MCF 10A (cell line): ENCODE results near the gene RNF220. TPM values are rescaled to one million over a fixed set of nuclear protein-coding genes. Genes with fewer than 3 reads are reported as not detected.

Source experiments
- BruUV-seq: library from RNA; stranded (reverse); fragments of 400-500 nt; replicated peaks from 2 replicates; lab custom pipeline; 2021; lab: Mats Ljungman, UMichigan
- CTCF ChIA-PET: fragments of 300-600 bp; sonication (Branson Sonifier 250); formaldehyde crosslinking; extraction: SDS; loops from one replicate; lab custom pipeline; 2021; ENCODE audit warnings: antibody characterized with exemption, inconsistent platforms; lab: Yijun Ruan, JAX
- POLR2A ChIA-PET: fragments of 300-600, 350-650 bp; sonication (Branson Sonifier 250); formaldehyde crosslinking; extraction: SDS; loops from one replicate; lab custom pipeline; 2020; ENCODE audit warnings: antibody characterized with exemption, inconsistent platforms; lab: Yijun Ruan, JAX
- DNase-seq: peaks from one replicate; pipeline ENCODE4 v3.0.0-alpha.2; 2018; ENCODE audit not compliant: unreplicated experiment
- H3K27ac Mint-ChIP-seq: one replicate; pipeline ENCODE4 v1.8.0; 2022; ENCODE audit warnings: mild to moderate bottlenecking, low read depth, mixed read lengths; ENCODE audit not compliant: unreplicated experiment
- H3K27me3 Mint-ChIP-seq: one replicate; pipeline ENCODE4 v1.8.0; 2022; ENCODE audit warnings: mixed read lengths; ENCODE audit not compliant: insufficient read depth, unreplicated experiment
- H3K36me3 Mint-ChIP-seq: one replicate; pipeline ENCODE4 v1.8.0; 2022; ENCODE audit warnings: mild to moderate bottlenecking, moderate library complexity, mixed read lengths; ENCODE audit not compliant: insufficient read depth, unreplicated experiment
- H3K4me1 Mint-ChIP-seq: one replicate; pipeline ENCODE4 v1.8.0; 2022; ENCODE audit warnings: mixed read lengths; ENCODE audit not compliant: insufficient read depth, unreplicated experiment
- H3K4me3 Mint-ChIP-seq: one replicate; pipeline ENCODE4 v1.8.0; 2022; ENCODE audit warnings: mild to moderate bottlenecking, moderate library complexity, mixed read lengths; ENCODE audit not compliant: unreplicated experiment
- H3K9me3 Mint-ChIP-seq: one replicate; pipeline ENCODE4 v1.8.0; 2022; ENCODE audit warnings: mixed read lengths; ENCODE audit not compliant: unreplicated experiment
- CTCF ChIP-seq: fragments of 200-600 bp; IDR thresholded peaks from one replicate; pipeline ENCODE4 v1.8.0; 2022; ENCODE audit warnings: antibody characterized with exemption, mild to moderate bottlenecking; ENCODE audit not compliant: unreplicated experiment
- intact Hi-C: fragments of 100-400 bp; cut with micrococcal nuclease; formaldehyde crosslinking; loops from 2 replicates; pipeline ENCODE4 v1.14.1; 2022
- total RNA-seq: library from RNA; stranded (reverse); gene quantifications from 2 replicates; pipeline ENCODE4 v1.2.3, GENCODE V29; 2022

The RNF220 gene
- total RNA-seq, 1 experiment from 2014 or later = 67.1 TPM

- Mint-ChIP-seq H3K27ac (peak overlapping the region; percentile 93), H3K36me3 (peaks cover 4% of the 10 kb centered on the region), H3K4me3 (peak overlapping the region; percentile 15), H3K4me1 (peaks cover 64% of the 10 kb centered on the region), H3K9me3 (no peaks in the 10 kb centered on the region), H3K27me3 (no peaks in the 10 kb centered on the region)
- DNase-seq = peak; percentile 41
- TSS peak; percentile 84 for BruUV-seq
- intact Hi-C loops = loop anchor here (2.0 kb wide), 1 partner anchor 68 kb away; no protein-coding TSS in a partner anchor
- no peak for TF ChIP-seq CTCF
- POLR2A ChIA-PET = interaction anchor here (0.6 to 7.0 kb wide), 24 partner anchors 9 to 336 kb away, joined by 3 to 66 read pairs (median 10); partner anchors contain the start of genes ARMH1 and TMEM53
- CTCF ChIA-PET = interaction anchor here (0.6 to 2.9 kb wide), 14 partner anchors 10 to 505 kb away, joined by 3 to 9 read pairs (median 4); no protein-coding TSS in a partner anchor
Measured at GRCh38 chr1:44553127-44553758, 148.2 kb downstream of the RNF220 start.

- peaks cover 67% of the 10 kb centered on the region for H3K4me1 Mint-ChIP-seq
- peak overlapping the region; percentile 93 for H3K27ac Mint-ChIP-seq
- H3K36me3 Mint-ChIP-seq = no peaks in the 10 kb centered on the region
- POLR2A ChIA-PET = interaction anchor here (0.6 to 7.0 kb wide), 23 partner anchors 9 to 337 kb away, joined by 3 to 66 read pairs (median 11); partner anchors contain the start of genes ARMH1 and TMEM53
- intact Hi-C loops = loop anchor here (2.0 kb wide), 1 partner anchor 69 kb away; no protein-coding TSS in a partner anchor
- DNase-seq = peak; percentile 79
- peak overlapping the region; percentile 15 for H3K4me3 Mint-ChIP-seq
- no peaks in the 10 kb centered on the region for H3K9me3 Mint-ChIP-seq
- no TSS peak for BruUV-seq
- CTCF ChIA-PET = interaction anchor here (0.6 to 2.9 kb wide), 17 partner anchors 8 to 506 kb away, joined by 3 to 9 read pairs (median 4); no protein-coding TSS in a partner anchor
- H3K27me3 Mint-ChIP-seq = no peaks in the 10 kb centered on the region
- no peak for TF ChIP-seq CTCF
Measured at GRCh38 chr1:44553771-44554170, 148.7 kb downstream of the RNF220 start.

- BruUV-seq = no TSS peak
- intact Hi-C loops = no loop called here
- Mint-ChIP-seq H3K27me3 (no peaks in the 10 kb centered on the region), H3K4me3 (peak overlapping the region; percentile 15), H3K36me3 (no peaks in the 10 kb centered on the region), H3K9me3 (no peaks in the 10 kb centered on the region), H3K27ac (peak overlapping the region; percentile 93), H3K4me1 (peaks cover 71% of the 10 kb centered on the region)
- POLR2A ChIA-PET = interaction anchor here (0.5 to 7.0 kb wide), 28 partner anchors 8 to 579 kb away, joined by 3 to 66 read pairs (median 6); no protein-coding TSS in a partner anchor
- CTCF ChIA-PET = interaction anchor here (0.6 to 2.9 kb wide), 15 partner anchors 9 to 444 kb away, joined by 3 to 9 read pairs (median 4); partner anchors contain the start of gene DMAP1
- peak; percentile 69 for DNase-seq
- no peak for TF ChIP-seq CTCF
Measured at GRCh38 chr1:44554706-44555105, 149.7 kb downstream of the RNF220 start.

GRCh38 chr1:44557778-44558177 lies 152.7 kb downstream of the RNF220 start:
- no TSS peak for BruUV-seq
- H3K27me3 Mint-ChIP-seq = no peaks in the 10 kb centered on the region
- DNase-seq = peak; percentile 93
- no peaks in the 10 kb centered on the region for H3K36me3 Mint-ChIP-seq
- CTCF ChIA-PET = interaction anchor here (0.7 to 2.1 kb wide), 3 partner anchors 35 to 94 kb away, joined by 3 to 6 read pairs (median 4); no protein-coding TSS in a partner anchor
- H3K9me3 Mint-ChIP-seq = no peaks in the 10 kb centered on the region
- no peak for TF ChIP-seq CTCF
- H3K27ac Mint-ChIP-seq = peak overlapping the region; percentile 93
- H3K4me1 Mint-ChIP-seq = peaks cover 62% of the 10 kb centered on the region
- POLR2A ChIA-PET = interaction anchor here (0.6 to 7.0 kb wide), 9 partner anchors 10 to 230 kb away, joined by 3 to 66 read pairs (median 5); no protein-coding TSS in a partner anchor
- intact Hi-C loops = no loop called here
- peak overlapping the region; percentile 15 for H3K4me3 Mint-ChIP-seq
